ENCODE measurements around the gene NXPE3. TPM values are rescaled to one million over a fixed set of nuclear protein-coding genes. Genes with fewer than 3 reads are reported as not detected.

Gene NXPE3
- total RNA-seq, 2 experiments from 2014 or later, result 16.7 to 64.3 TPM

GRCh38 chr3:101823525-101823924 lies 44.5 kb downstream of the NXPE3 start:
- Histone ChIP-seq H4K20me1 (ENCODE audit: insufficient read depth, low read length) (no peaks in the 10 kb centered on the region), H3K9me2 (ENCODE audit: insufficient read depth, low read length) (no peaks in the 10 kb centered on the region), H3K36me3 (ENCODE audit: insufficient read depth, low read length) (peaks cover 54% of the 10 kb centered on the region), H2AFZ (ENCODE audit: low read length) (no peak overlapping the region), H3K4me1 (ENCODE audit: insufficient read depth, low read length, poor library complexity, severe bottlenecking) (peaks cover 28% of the 10 kb centered on the region), H3K79me2 (ENCODE audit: insufficient read depth, low read depth, low read length) (peaks cover 19% of the 10 kb centered on the region; the same call in 1 of the 2 replicates), H3K4me2 (ENCODE audit: low read length) (no peak overlapping the region), H3K4me3 (ENCODE audit: low read depth, low read length, poor library complexity, severe bottlenecking) (no peak overlapping the region), H3K9me3 (ENCODE audit: low read length) (no peaks in the 10 kb centered on the region), H3K27ac (ENCODE audit: low read depth, low read length, poor library complexity, severe bottlenecking) (no peak overlapping the region)
- no TSS peak for BruUV-seq (replicated peaks)
- TF ChIP-seq EZH2phosphoT487 (IDR thresholded peaks at IDR 0.05; ENCODE audit: borderline replicate concordance, low read depth, low read length), result no peak
- no peak for TF ChIP-seq CTCF (conservative IDR thresholded peaks at IDR 0.05; ENCODE audit: low read length)
- ChIA-PET CTCF (ENCODE audit: unreplicated experiment) (no interaction called here), POLR2A (interaction anchor here (0.6 to 4.0 kb wide), 7 partner anchors 10 to 411 kb away, joined by 3 to 19 read pairs (median 3); partner anchors contain the start of gene NFKBIZ)
- no peak for DNase-seq (ENCODE audit: low spot score)
- intact Hi-C loops (cut with micrococcal nuclease; ENCODE audit: unreplicated experiment), result no loop called here

- H2AFZ ChIP-seq (ENCODE audit: low read length), result no peak overlapping the region
- peaks cover 24% of the 10 kb centered on the region; the same call in 1 of the 2 replicates for H3K79me2 ChIP-seq (ENCODE audit: insufficient read depth, low read depth, low read length)
- no peak for DNase-seq (ENCODE audit: low spot score)
- no peaks in the 10 kb centered on the region for H4K20me1 ChIP-seq (ENCODE audit: insufficient read depth, low read length)
- H3K4me2 ChIP-seq (ENCODE audit: low read length), result no peak overlapping the region
- H3K4me1 ChIP-seq (ENCODE audit: insufficient read depth, low read length, poor library complexity, severe bottlenecking), result peaks cover 35% of the 10 kb centered on the region
- H3K27ac ChIP-seq (ENCODE audit: low read depth, low read length, poor library complexity, severe bottlenecking), result no peak overlapping the region
- ChIA-PET POLR2A (interaction anchor here (0.7 to 4.0 kb wide), 4 partner anchors 11 to 401 kb away, joined by 3 to 19 read pairs (median 6); no protein-coding TSS in a partner anchor), CTCF (ENCODE audit: unreplicated experiment) (interaction anchor here (0.9 kb wide), 1 partner anchor 400 kb away, joined by 3 read pairs; no protein-coding TSS in a partner anchor)
- intact Hi-C loops (cut with micrococcal nuclease; ENCODE audit: unreplicated experiment), result no loop called here
- H3K9me3 ChIP-seq (ENCODE audit: low read length), result no peaks in the 10 kb centered on the region
- H3K36me3 ChIP-seq (ENCODE audit: insufficient read depth, low read length), result peaks cover 44% of the 10 kb centered on the region
- no peaks in the 10 kb centered on the region for H3K9me2 ChIP-seq (ENCODE audit: insufficient read depth, low read length)
- TF ChIP-seq CTCF (conservative IDR thresholded peaks at IDR 0.05; ENCODE audit: low read length) (no peak), EZH2phosphoT487 (IDR thresholded peaks at IDR 0.05; ENCODE audit: borderline replicate concordance, low read depth, low read length) (no peak)
- BruUV-seq (replicated peaks), result no TSS peak
- H3K4me3 ChIP-seq (ENCODE audit: low read depth, low read length, poor library complexity, severe bottlenecking), result no peak overlapping the region
Observed at GRCh38 chr3:101824702-101825101, 45.7 kb downstream of the NXPE3 start.

- Histone ChIP-seq H3K4me3 (ENCODE audit: low read depth, low read length, poor library complexity, severe bottlenecking) (no peak overlapping the region), H3K4me2 (ENCODE audit: low read length) (peak overlapping the region; percentile 51), H3K27ac (ENCODE audit: low read depth, low read length, poor library complexity, severe bottlenecking) (peak overlapping the region; percentile 29), H3K9me2 (ENCODE audit: insufficient read depth, low read length) (no peaks in the 10 kb centered on the region), H2AFZ (ENCODE audit: low read length) (peak overlapping the region; percentile 40; the same call in 1 of the 2 replicates), H3K79me2 (ENCODE audit: insufficient read depth, low read depth, low read length) (peaks cover 24% of the 10 kb centered on the region; the same call in 1 of the 2 replicates), H3K4me1 (ENCODE audit: insufficient read depth, low read length, poor library complexity, severe bottlenecking) (peaks cover 38% of the 10 kb centered on the region), H3K9me3 (ENCODE audit: low read length) (no peaks in the 10 kb centered on the region), H3K36me3 (ENCODE audit: insufficient read depth, low read length) (peaks cover 32% of the 10 kb centered on the region), H4K20me1 (ENCODE audit: insufficient read depth, low read length) (no peaks in the 10 kb centered on the region)
- DNase-seq (ENCODE audit: low spot score), result no peak
- BruUV-seq (replicated peaks), result no TSS peak
- POLR2A ChIA-PET, result interaction anchor here (0.8 to 2.9 kb wide), 5 partner anchors 8 to 417 kb away, joined by 3 to 11 read pairs (median 5); partner anchors contain the start of gene NFKBIZ
- intact Hi-C loops (cut with micrococcal nuclease; ENCODE audit: unreplicated experiment), result no loop called here
- CTCF ChIA-PET (ENCODE audit: unreplicated experiment), result no interaction called here
- TF ChIP-seq EZH2phosphoT487 (IDR thresholded peaks at IDR 0.05; ENCODE audit: borderline replicate concordance, low read depth, low read length) (no peak), CTCF (conservative IDR thresholded peaks at IDR 0.05; ENCODE audit: low read length) (no peak)
Observed at GRCh38 chr3:101825904-101826445, 47.0 kb downstream of the NXPE3 start.
